HCT116 (cell line): ENCODE results near the gene CREBL2.

ENCODE experiments used
- JUND ChIP-seq: IDR thresholded peaks from 2 replicates; pipeline ENCODE4 v1.6.1; 2012
- POLR2A ChIP-seq: IDR thresholded peaks from 2 replicates; pipeline ENCODE4 v1.7.0; 2011; ENCODE audit warnings: borderline replicate concordance; ENCODE audit not compliant: insufficient read depth, insufficient read length; ENCODE audit errors: extremely low read depth
- RAD21 ChIP-seq: IDR thresholded peaks from 2 replicates; pipeline ENCODE4 v1.6.1; 2012; ENCODE audit warnings: low read depth, mild to moderate bottlenecking
- TF ChIP-seq, protein P1 (sequence below), 3 experiments: fragments of 200-600 bp in 1 of 3; sonication (generic) in 1 of 3; IDR thresholded peaks in 2 of 3; conservative IDR thresholded peaks in 1 of 3; 2 replicates each; pipeline ENCODE4 v1.5.1; 2012 to 2017; ENCODE audit warnings: low read depth in 2 of 3, low read length in 2 of 3, antibody characterized with exemption in 1 of 3, borderline replicate concordance in 1 of 3, control low read depth in 1 of 3, mild to moderate bottlenecking in 1 of 3, mixed read lengths in 1 of 3, mixed run types in 1 of 3, moderate library complexity in 1 of 3; ENCODE audit not compliant: insufficient read depth in 1 of 3

- TF ChIP-seq, protein P1, sequence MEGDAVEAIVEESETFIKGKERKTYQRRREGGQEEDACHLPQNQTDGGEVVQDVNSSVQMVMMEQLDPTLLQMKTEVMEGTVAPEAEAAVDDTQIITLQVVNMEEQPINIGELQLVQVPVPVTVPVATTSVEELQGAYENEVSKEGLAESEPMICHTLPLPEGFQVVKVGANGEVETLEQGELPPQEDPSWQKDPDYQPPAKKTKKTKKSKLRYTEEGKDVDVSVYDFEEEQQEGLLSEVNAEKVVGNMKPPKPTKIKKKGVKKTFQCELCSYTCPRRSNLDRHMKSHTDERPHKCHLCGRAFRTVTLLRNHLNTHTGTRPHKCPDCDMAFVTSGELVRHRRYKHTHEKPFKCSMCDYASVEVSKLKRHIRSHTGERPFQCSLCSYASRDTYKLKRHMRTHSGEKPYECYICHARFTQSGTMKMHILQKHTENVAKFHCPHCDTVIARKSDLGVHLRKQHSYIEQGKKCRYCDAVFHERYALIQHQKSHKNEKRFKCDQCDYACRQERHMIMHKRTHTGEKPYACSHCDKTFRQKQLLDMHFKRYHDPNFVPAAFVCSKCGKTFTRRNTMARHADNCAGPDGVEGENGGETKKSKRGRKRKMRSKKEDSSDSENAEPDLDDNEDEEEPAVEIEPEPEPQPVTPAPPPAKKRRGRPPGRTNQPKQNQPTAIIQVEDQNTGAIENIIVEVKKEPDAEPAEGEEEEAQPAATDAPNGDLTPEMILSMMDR (IDR thresholded peaks at IDR 0.05 in 2 of 3, conservative IDR thresholded peaks at IDR 0.05 in 1 of 3; ENCODE audit: borderline replicate concordance in 1 of 3, insufficient read depth in 1 of 3, low read depth in 2 of 3, low read length in 2 of 3) = no peak
- TF ChIP-seq POLR2A (no peak), JUND (no peak), RAD21 (peak; percentile 57)
Measured at GRCh38 chr12:12608557-12608957, 3.1 kb upstream of the CREBL2 start.
